GM23338 (cell line): ENCODE data around the gene CYB5RL. TPM values are rescaled to one million over a fixed set of nuclear protein-coding genes. Genes with fewer than 3 reads are reported as not detected.

Source experiments
- ATAC-seq: fragments of 200-7000 bp; cut with Tn5 transposase; 3 replicates; pipeline ENCODE4 v1.9.1; 2020
- DNase-seq: peaks from one replicate; pipeline ENCODE4 v3.0.0-alpha.2; 2015; ENCODE audit warnings: low spot score
- H2AFZ ChIP-seq: fragments of 200-600 bp; sonication (generic); 2 replicates; pipeline ENCODE4 v1.8.0; 2016; ENCODE audit warnings: antibody characterized with exemption, mild to moderate bottlenecking, moderate library complexity
- H3F3A ChIP-seq: fragments of 200-600 bp; sonication (generic); replicated peaks from 2 replicates; pipeline ENCODE4 v1.8.0; 2017; ENCODE audit warnings: antibody characterized with exemption, mixed run types, low read depth
- H3K27ac ChIP-seq: fragments of 200-600 bp; sonication (generic); 2 replicates; pipeline ENCODE4 v1.6.1; 2016; ENCODE audit warnings: low read depth
- H3K27me3 ChIP-seq: fragments of 200-600 bp; sonication (generic); 2 replicates; pipeline ENCODE4 v1.8.0; 2016; ENCODE audit warnings: mild to moderate bottlenecking, mixed run types, moderate library complexity; ENCODE audit not compliant: insufficient read depth
- H3K36me3 ChIP-seq: fragments of 200-600 bp; sonication (generic); 2 replicates; pipeline ENCODE4 v1.8.0; 2016; ENCODE audit warnings: mild to moderate bottlenecking; ENCODE audit not compliant: insufficient read depth
- H3K4me1 ChIP-seq: fragments of 200-600 bp; sonication (generic); 2 replicates; pipeline ENCODE4 v1.8.0; 2016; ENCODE audit warnings: mild to moderate bottlenecking, moderate library complexity; ENCODE audit not compliant: insufficient read depth
- H3K4me2 ChIP-seq: fragments of 200-600 bp; sonication (generic); 2 replicates; pipeline ENCODE4 v1.7.1; 2017; ENCODE audit warnings: mixed run types
- H3K4me3 ChIP-seq: fragments of 200-600 bp; sonication (generic); 2 replicates; pipeline ENCODE4 v1.6.1; 2016; ENCODE audit warnings: mixed run types
- H3K79me2 ChIP-seq: fragments of 200-600 bp; sonication (generic); replicated peaks from 2 replicates; pipeline ENCODE4 v1.8.0; 2017; ENCODE audit warnings: mild to moderate bottlenecking; ENCODE audit not compliant: insufficient read depth
- H3K9me2 ChIP-seq: fragments of 200-600 bp; sonication (generic); 2 replicates; pipeline ENCODE4 v1.8.0; 2017; ENCODE audit not compliant: insufficient read depth
- H4K20me1 ChIP-seq: fragments of 200-600 bp; sonication (generic); replicated peaks from 2 replicates; pipeline ENCODE4 v1.8.0; 2017; ENCODE audit warnings: mild to moderate bottlenecking; ENCODE audit not compliant: insufficient read depth
- H3K27ac Mint-ChIP-seq: 2 replicates; pipeline ENCODE4 v1.8.0; 2020; ENCODE audit warnings: inconsistent platforms, mild to moderate bottlenecking, moderate library complexity, mixed read lengths
- H3K27me3 Mint-ChIP-seq: 3 replicates; pipeline ENCODE4 v1.8.0; 2022; ENCODE audit warnings: low read depth, mild to moderate bottlenecking, moderate library complexity, mixed read lengths, inconsistent platforms; ENCODE audit not compliant: insufficient read depth, poor library complexity
- H3K36me3 Mint-ChIP-seq: 3 replicates; pipeline ENCODE4 v1.8.0; 2021; ENCODE audit warnings: low read depth, mild to moderate bottlenecking, inconsistent platforms, moderate library complexity, mixed read lengths
- H3K4me1 Mint-ChIP-seq: 3 replicates; pipeline ENCODE4 v1.8.0; 2020; ENCODE audit warnings: mild to moderate bottlenecking, inconsistent platforms, mixed read lengths
- H3K4me3 Mint-ChIP-seq: 3 replicates; pipeline ENCODE4 v1.8.0; 2021; ENCODE audit warnings: moderate library complexity, mild to moderate bottlenecking, inconsistent platforms, mixed read lengths
- H3K9me3 Mint-ChIP-seq: 3 replicates; pipeline ENCODE4 v1.8.0; 2020; ENCODE audit warnings: moderate library complexity, mild to moderate bottlenecking, inconsistent platforms, mixed read lengths
- CREB1 ChIP-seq: fragments of 250-450 bp; sonication (Bioruptor Pico); IDR thresholded peaks from 2 replicates; pipeline ENCODE4 v1.5.0; 2020; ENCODE audit warnings: low read depth, mild to moderate bottlenecking, moderate library complexity
- CTCF ChIP-seq, 2 experiments: fragments of 200-600 bp in 1 of 2; sonication (generic) in 1 of 2; conservative IDR thresholded peaks; 2 replicates each; pipeline versions ENCODE4 v1.5.1 to v1.6.1; 2016 to 2017; ENCODE audit warnings: antibody characterized with exemption in 2 of 2, low read depth in 2 of 2, mild to moderate bottlenecking in 2 of 2, moderate library complexity in 1 of 2
- EZH2 ChIP-seq: fragments of 200-600 bp; sonication (generic); IDR thresholded peaks from one replicate; pipeline ENCODE4 v1.8.0; 2017; ENCODE audit warnings: antibody characterized with exemption, mild to moderate bottlenecking, low read depth; ENCODE audit not compliant: unreplicated experiment
- EZH2phosphoT487 ChIP-seq: fragments of 200-600 bp; sonication (generic); IDR thresholded peaks from one replicate; pipeline ENCODE4 v1.8.1; 2018; ENCODE audit warnings: antibody characterized with exemption; ENCODE audit not compliant: unreplicated experiment
- JUNB ChIP-seq: IDR thresholded peaks from one replicate; pipeline ENCODE4 v1.6.1; 2016; ENCODE audit warnings: antibody characterized with exemption; ENCODE audit not compliant: unreplicated experiment
- NANOG ChIP-seq: IDR thresholded peaks from 2 replicates; pipeline ENCODE4 v1.6.1; 2016; ENCODE audit warnings: antibody characterized with exemption, borderline replicate concordance
- POLR2AphosphoS5 ChIP-seq: IDR thresholded peaks from 2 replicates; pipeline ENCODE4 v1.6.1; 2016; ENCODE audit warnings: antibody characterized with exemption, low read depth
- REST ChIP-seq: IDR thresholded peaks from one replicate; pipeline ENCODE4 v1.6.1; 2018; ENCODE audit warnings: antibody characterized with exemption; ENCODE audit not compliant: unreplicated experiment
- ZNF114 ChIP-seq: fragments of 250-450 bp; sonication (Bioruptor Pico); IDR thresholded peaks from 2 replicates; pipeline ENCODE4 v1.5.0; 2020; ENCODE audit warnings: mild to moderate bottlenecking, moderate library complexity
- ZNF331 ChIP-seq: fragments of 250-450 bp; sonication (Bioruptor Pico); IDR thresholded peaks from 2 replicates; pipeline ENCODE4 v1.5.0; 2020; ENCODE audit warnings: low read depth, mild to moderate bottlenecking, moderate library complexity
- polyA plus RNA-seq: library from polyadenylated mRNA; unstranded; fragments of >200 nt; fragmentation: Nextera tagmentation; extraction: Ambion mirVana; gene quantifications from 2 replicates; pipeline ENCODE4 v1.2.1, GENCODE V29; 2016
- total RNA-seq: library from RNA; depleted of rRNA; stranded (reverse); fragments of >200 nt; shearing (Covaris generic); gene quantifications from 2 replicates; pipeline ENCODE4 v1.2.3, GENCODE V29; 2014

Gene CYB5RL
- total and polyA plus RNA-seq, 2 experiments from 2014 or later = 5.9 to 11.5 TPM

GRCh38 chr1:54244655-54245054 lies 44.8 kb upstream of the CYB5RL start (continued):
- no peak for TF ChIP-seq CTCF (conservative IDR thresholded peaks at IDR 0.05; ENCODE audit: low read depth in 2 of 2)
- TF ChIP-seq JUNB = no peak
- TF ChIP-seq POLR2AphosphoS5 = no peak
- TF ChIP-seq EZH2 = no peak

- Histone ChIP-seq H4K20me1 (no peaks in the 10 kb centered on the region; the same call in 1 of the 2 replicates), H3K27ac (no peak overlapping the region), H3K9me2 (no peaks in the 10 kb centered on the region), H2AFZ (no peak overlapping the region), H3K4me1 (no peaks in the 10 kb centered on the region), H3K27me3 (no peaks in the 10 kb centered on the region), H3F3A (0 out of 2 replicates have a peak, but pooled peaks cover 4% of the 10 kb centered on the region), H3K4me3 (no peak overlapping the region), H3K4me2 (no peak overlapping the region), H3K79me2 (no peaks in the 10 kb centered on the region), H3K36me3 (peaks cover 4% of the 10 kb centered on the region; the same call in 1 of the 2 replicates)
- Mint-ChIP-seq H3K4me3 (no peak overlapping the region), H3K36me3 (peaks cover 42% of the 10 kb centered on the region), H3K9me3 (no peaks in the 10 kb centered on the region), H3K27me3 (peaks cover 7% of the 10 kb centered on the region), H3K4me1 (no peaks in the 10 kb centered on the region), H3K27ac (no peak overlapping the region)
- no peak for DNase-seq
- no peak for TF ChIP-seq ZNF114 (CRISPR knock-in tag)
- TF ChIP-seq CREB1 (CRISPR knock-in tag) = no peak
- TF ChIP-seq POLR2AphosphoS5 = no peak
- no peak for TF ChIP-seq NANOG
- no peak for TF ChIP-seq ZNF331 (CRISPR knock-in tag)
- TF ChIP-seq REST = no peak
- TF ChIP-seq EZH2phosphoT487 = no peak
- TF ChIP-seq JUNB = no peak
- no peak for ATAC-seq
Measured at GRCh38 chr1:54243022-54243421, 43.2 kb upstream of the CYB5RL start.
